GM06990 (cell line): ENCODE measurements around the gene SEC14L1.
"Not testable (repeated sequence)": the region's sequence is repeated elsewhere in the genome, so short reads cannot be mapped to it uniquely, and the experiment has no call there.

ENCODE experiments used
- DNase-seq: peaks from one replicate; pipeline ENCODE4 v3.0.0-alpha.2; 2011; ENCODE audit not compliant: insufficient read length; ENCODE audit errors: extremely low read depth
- H3K27me3 ChIP-seq: replicated peaks from 2 replicates; pipeline ENCODE4 v1.6.0; 2011; ENCODE audit warnings: low read length; ENCODE audit not compliant: control insufficient read depth, insufficient read depth
- H3K36me3 ChIP-seq: 2 replicates; pipeline ENCODE4 v1.5.1; 2011; ENCODE audit warnings: low read length; ENCODE audit not compliant: control insufficient read depth, insufficient read depth
- H3K4me3 ChIP-seq: replicated peaks from 2 replicates; pipeline ENCODE4 v1.5.1; 2011; ENCODE audit warnings: low read depth, mild to moderate bottlenecking, control low read depth, low read length
- TF ChIP-seq, protein P1 (sequence below): IDR thresholded peaks from 2 replicates; pipeline ENCODE4 v1.5.1; 2011; ENCODE audit warnings: low read length, control low read depth, mild to moderate bottlenecking, inconsistent platforms; ENCODE audit not compliant: insufficient read depth, poor library complexity, severe bottlenecking

SEC14L1 gene

DNA sequence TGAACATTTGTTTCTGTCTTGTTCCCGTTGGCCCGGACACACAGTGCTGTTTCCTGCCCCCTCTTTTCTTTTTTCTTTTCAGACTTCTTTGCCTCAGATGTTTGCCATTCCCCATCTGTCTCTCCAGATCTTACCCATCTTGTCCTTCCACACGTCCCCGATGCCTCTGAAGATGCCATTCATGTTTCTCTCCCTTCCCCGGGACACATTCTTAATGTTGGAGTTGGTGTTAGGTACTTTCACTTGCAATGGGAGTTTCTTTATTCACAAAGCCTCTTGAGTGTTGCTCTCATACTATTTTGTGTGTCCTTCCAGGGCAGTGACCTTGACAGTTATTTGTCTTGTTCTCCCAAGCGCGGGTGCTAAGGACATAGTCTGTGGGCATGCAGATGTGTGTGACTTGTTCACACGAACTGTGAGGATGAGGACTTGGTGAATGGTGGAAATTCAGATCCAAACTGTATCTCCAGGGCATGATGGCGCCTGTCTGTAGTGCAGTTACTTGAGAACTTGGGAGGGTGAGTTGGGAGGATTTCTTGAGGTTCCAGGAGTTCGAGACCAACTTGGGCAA, 8.3 kb downstream of the SEC14L1 start:
- no peak for DNase-seq
- TF ChIP-seq, protein P1, sequence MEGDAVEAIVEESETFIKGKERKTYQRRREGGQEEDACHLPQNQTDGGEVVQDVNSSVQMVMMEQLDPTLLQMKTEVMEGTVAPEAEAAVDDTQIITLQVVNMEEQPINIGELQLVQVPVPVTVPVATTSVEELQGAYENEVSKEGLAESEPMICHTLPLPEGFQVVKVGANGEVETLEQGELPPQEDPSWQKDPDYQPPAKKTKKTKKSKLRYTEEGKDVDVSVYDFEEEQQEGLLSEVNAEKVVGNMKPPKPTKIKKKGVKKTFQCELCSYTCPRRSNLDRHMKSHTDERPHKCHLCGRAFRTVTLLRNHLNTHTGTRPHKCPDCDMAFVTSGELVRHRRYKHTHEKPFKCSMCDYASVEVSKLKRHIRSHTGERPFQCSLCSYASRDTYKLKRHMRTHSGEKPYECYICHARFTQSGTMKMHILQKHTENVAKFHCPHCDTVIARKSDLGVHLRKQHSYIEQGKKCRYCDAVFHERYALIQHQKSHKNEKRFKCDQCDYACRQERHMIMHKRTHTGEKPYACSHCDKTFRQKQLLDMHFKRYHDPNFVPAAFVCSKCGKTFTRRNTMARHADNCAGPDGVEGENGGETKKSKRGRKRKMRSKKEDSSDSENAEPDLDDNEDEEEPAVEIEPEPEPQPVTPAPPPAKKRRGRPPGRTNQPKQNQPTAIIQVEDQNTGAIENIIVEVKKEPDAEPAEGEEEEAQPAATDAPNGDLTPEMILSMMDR = no peak
- no peak overlapping the region for H3K4me3 ChIP-seq
- H3K27me3 ChIP-seq = no peaks in the 10 kb centered on the region
- peaks cover 17% of the 10 kb centered on the region for H3K36me3 ChIP-seq

DNA sequence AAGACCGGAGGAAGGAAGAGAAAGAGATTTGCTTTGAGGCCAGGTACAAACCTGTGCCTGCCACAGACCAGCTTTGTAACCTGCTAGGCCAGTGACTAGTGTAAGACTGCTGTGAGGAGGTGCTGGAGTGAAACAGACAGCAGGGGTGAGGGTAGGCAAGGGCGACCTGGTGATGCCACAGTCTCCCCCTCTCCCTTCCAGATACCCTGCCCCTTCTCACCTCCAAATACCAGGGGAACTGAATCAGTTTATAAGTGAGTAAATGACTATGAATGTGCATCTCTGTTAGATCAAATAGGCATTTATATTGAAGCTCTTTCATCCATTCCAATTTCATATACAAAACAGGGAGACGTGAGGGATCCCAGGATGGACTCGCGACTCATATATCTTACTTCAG, 9.4 kb downstream of the SEC14L1 start:
- TF ChIP-seq, protein P1 = no peak
- Histone ChIP-seq H3K4me3 (no peak overlapping the region), H3K27me3 (no peaks in the 10 kb centered on the region), H3K36me3 (peaks cover 17% of the 10 kb centered on the region)
- no peak for DNase-seq

DNA sequence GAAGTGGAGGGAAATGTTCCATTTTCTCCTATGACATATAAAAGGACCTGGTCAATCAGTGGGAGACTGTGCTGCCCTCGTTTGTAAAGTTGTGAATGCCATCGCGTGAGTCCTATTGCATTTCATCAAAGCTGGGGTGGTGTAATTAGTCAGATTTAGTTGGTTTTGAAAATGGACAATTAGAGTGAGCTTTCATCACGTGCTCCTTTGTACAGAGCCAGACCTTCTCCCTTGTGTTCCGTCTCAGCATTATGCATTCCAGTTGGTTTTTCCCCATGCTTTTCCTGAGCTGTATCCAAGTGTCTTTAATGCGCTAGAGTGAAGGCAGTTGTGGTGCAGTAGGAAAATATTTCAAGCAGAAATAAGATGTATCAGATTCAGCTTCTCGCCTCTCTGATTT, 10.4 kb downstream of the SEC14L1 start:
- TF ChIP-seq, protein P1 = no peak
- peaks cover 17% of the 10 kb centered on the region for H3K36me3 ChIP-seq
- H3K4me3 ChIP-seq = no peak overlapping the region
- H3K27me3 ChIP-seq = no peaks in the 10 kb centered on the region
- no peak for DNase-seq

DNA sequence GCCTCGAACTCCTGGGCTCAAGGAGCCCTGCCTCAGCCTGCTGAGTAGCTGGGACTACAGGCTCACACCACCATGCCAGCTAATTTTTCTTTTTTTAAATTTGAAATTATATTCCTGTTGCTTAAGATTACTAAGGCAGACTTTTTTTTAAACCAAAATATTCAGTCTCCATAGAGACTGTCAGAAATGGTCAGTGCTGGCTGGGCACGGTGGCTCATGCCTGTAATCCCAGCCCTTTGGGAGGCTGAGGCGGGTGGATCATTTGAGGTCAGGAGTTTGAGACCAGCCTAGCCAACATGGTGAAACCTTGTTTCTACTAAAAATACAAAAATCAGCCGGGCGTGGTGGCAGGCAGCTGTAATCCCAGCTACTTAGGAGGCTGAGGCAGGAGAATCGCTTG, 11.3 kb downstream of the SEC14L1 start:
- H3K36me3 ChIP-seq = peaks cover 17% of the 10 kb centered on the region
- H3K27me3 ChIP-seq, H3K4me3 ChIP-seq, DNase-seq: not testable (repeated sequence)

DNA sequence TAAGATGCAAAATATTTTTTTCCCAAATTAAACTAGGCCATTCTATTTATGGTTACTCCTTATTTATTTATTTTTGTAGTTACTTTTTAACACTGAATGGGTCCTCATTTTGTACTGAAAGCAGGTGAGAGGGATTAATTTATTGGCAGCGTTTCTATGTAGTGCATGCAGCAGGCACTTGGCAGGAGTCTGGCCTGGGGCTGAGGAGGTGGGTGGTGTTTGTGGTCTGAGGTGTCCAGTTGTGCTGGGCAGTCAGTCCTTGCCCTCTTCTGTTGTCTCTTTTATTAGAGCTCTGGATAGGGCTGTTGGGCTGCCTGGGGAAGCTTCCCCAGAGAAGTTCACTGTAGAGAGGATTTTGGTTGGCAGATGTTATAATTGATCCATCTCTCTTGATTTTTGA, 12.7 kb downstream of the SEC14L1 start:
- no peak overlapping the region for H3K4me3 ChIP-seq
- H3K36me3 ChIP-seq = peaks cover 13% of the 10 kb centered on the region
- H3K27me3 ChIP-seq = no peaks in the 10 kb centered on the region
- DNase-seq = no peak
- TF ChIP-seq, protein P1 = no peak

DNA sequence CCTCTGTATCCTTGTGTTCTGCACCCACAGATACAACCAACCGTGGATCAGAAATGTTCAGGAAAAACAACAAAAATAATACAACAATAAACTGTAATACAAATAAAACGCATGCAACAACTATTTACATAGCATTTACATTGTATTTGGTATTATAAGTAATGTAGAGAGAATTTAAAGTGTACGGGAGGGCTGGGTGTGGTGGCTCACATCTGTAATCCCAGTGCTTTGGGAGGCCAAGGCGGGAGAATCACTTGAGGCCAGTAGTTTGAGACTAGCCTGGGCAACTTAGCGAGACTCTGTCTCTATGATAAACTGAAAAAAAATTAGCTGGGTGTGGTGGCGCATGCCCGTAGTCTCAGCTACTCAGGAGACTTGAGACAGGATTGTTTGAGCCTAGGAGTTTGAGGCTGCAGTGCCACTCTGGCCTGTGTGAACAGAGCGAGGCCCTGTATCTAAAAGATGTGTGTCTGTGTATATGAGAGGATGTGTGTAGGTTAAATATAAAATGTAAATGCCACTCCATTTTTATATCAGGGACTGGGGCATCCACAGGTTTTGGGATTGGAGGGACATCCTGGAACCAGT, 13.3 kb downstream of the SEC14L1 start:
- TF ChIP-seq, protein P1 = no peak

More for the DNA sequence above, 13.3 kb downstream of the SEC14L1 start:
- H3K27me3 ChIP-seq = no peaks in the 10 kb centered on the region
- DNase-seq = no peak
- no peak overlapping the region for H3K4me3 ChIP-seq
- peaks cover 11% of the 10 kb centered on the region for H3K36me3 ChIP-seq
